Measurements from ENCODE around the gene KLHDC7A. TPM values are rescaled to one million over a fixed set of nuclear protein-coding genes. Genes with fewer than 3 reads are reported as not detected.

KLHDC7A gene
- total RNA-seq, 2 donors from 2014 or later = 4.4 to 7.2 TPM

GRCh38 chr1:18489417-18490143 is 8.8 kb downstream of the KLHDC7A start:
- Mint-ChIP-seq H3K27me3 (ENCODE audit: insufficient read depth) (peaks cover 7% of the 10 kb centered on the region), H3K27ac (no peak overlapping the region), H3K9me3 (peaks cover 43% of the 10 kb centered on the region), H3K36me3 (ENCODE audit: low read depth) (peaks cover 6% of the 10 kb centered on the region), H3K4me1 (peaks cover 12% of the 10 kb centered on the region), H3K4me3 (no peak overlapping the region)
- no peak for TF ChIP-seq CTCF (conservative IDR thresholded peaks at IDR 0.05)
- Histone ChIP-seq H3K36me3 (ENCODE audit: control insufficient read depth, insufficient read depth, low read length) (no peaks in the 10 kb centered on the region), H3K9me3 (ENCODE audit: control insufficient read depth, low read length) (peaks cover 44% of the 10 kb centered on the region), H3K9ac (ENCODE audit: extremely low read depth, low read length, poor library complexity, severe bottlenecking) (no peak overlapping the region), H3K27me3 (ENCODE audit: control insufficient read depth, insufficient read depth, low read length, poor library complexity, severe bottlenecking) (no peaks in the 10 kb centered on the region), H3K4me3 (ENCODE audit: low read length) (peak overlapping the region; percentile 14), H3K27ac (ENCODE audit: low read depth, low read length) (no peak overlapping the region), H3K4me1 (ENCODE audit: control insufficient read depth, insufficient read depth, low read length) (peaks cover 6% of the 10 kb centered on the region)
- WGBS, 2 experiments (ENCODE audit: insufficient coverage in 1 of 2, insufficient read length in 1 of 2) = 98% methylated on average over 2 of the region's 2 CpGs; no CpG with 5 or more reads in 1 of the 2 experiments
- DNase-seq = no peak

GRCh38 chr1:18491168-18491567 is 10.4 kb downstream of the KLHDC7A start:
- Mint-ChIP-seq H3K4me3 (no peak overlapping the region), H3K27ac (no peak overlapping the region), H3K36me3 (ENCODE audit: low read depth) (peaks cover 11% of the 10 kb centered on the region), H3K9me3 (peaks cover 59% of the 10 kb centered on the region), H3K27me3 (ENCODE audit: insufficient read depth) (peaks cover 7% of the 10 kb centered on the region), H3K4me1 (peaks cover 15% of the 10 kb centered on the region)
- Histone ChIP-seq H3K9ac (ENCODE audit: extremely low read depth, low read length, poor library complexity, severe bottlenecking) (no peak overlapping the region), H3K27ac (ENCODE audit: low read depth, low read length) (no peak overlapping the region), H3K4me1 (ENCODE audit: control insufficient read depth, insufficient read depth, low read length) (peaks cover 6% of the 10 kb centered on the region), H3K4me3 (ENCODE audit: low read length) (no peak overlapping the region), H3K36me3 (ENCODE audit: control insufficient read depth, insufficient read depth, low read length) (no peaks in the 10 kb centered on the region), H3K27me3 (ENCODE audit: control insufficient read depth, insufficient read depth, low read length, poor library complexity, severe bottlenecking) (no peaks in the 10 kb centered on the region), H3K9me3 (ENCODE audit: control insufficient read depth, low read length) (peaks cover 60% of the 10 kb centered on the region)
- WGBS, 2 experiments (ENCODE audit: insufficient coverage in 1 of 2, insufficient read length in 1 of 2) = 92 to 97% methylated on average over 2 to 3 of the region's 3 CpGs
- no peak for TF ChIP-seq CTCF (conservative IDR thresholded peaks at IDR 0.05)
- peak; percentile 7 for DNase-seq

- Mint-ChIP-seq H3K27me3 (ENCODE audit: insufficient read depth) (peaks cover 12% of the 10 kb centered on the region), H3K4me3 (no peak overlapping the region), H3K9me3 (peaks cover 90% of the 10 kb centered on the region), H3K4me1 (peaks cover 11% of the 10 kb centered on the region), H3K27ac (no peak overlapping the region), H3K36me3 (ENCODE audit: low read depth) (peaks cover 15% of the 10 kb centered on the region)
- peak overlapping the region; percentile 12 for H3K4me3 ChIP-seq (ENCODE audit: low read length)
- H3K27ac ChIP-seq (ENCODE audit: low read depth, low read length) = no peak overlapping the region
- no peak overlapping the region for H3K9ac ChIP-seq (ENCODE audit: extremely low read depth, low read length, poor library complexity, severe bottlenecking)
- no peaks in the 10 kb centered on the region for H3K27me3 ChIP-seq (ENCODE audit: control insufficient read depth, insufficient read depth, low read length, poor library complexity, severe bottlenecking)
- no peaks in the 10 kb centered on the region for H3K36me3 ChIP-seq (ENCODE audit: control insufficient read depth, insufficient read depth, low read length)
- no peak for TF ChIP-seq CTCF (conservative IDR thresholded peaks at IDR 0.05)
- H3K4me1 ChIP-seq (ENCODE audit: control insufficient read depth, insufficient read depth, low read length) = no peaks in the 10 kb centered on the region
- WGBS, 2 experiments (ENCODE audit: insufficient coverage in 1 of 2, insufficient read length in 1 of 2) = 90 to 97% methylated on average over 3 of the region's 3 CpGs
- peaks cover 74% of the 10 kb centered on the region for H3K9me3 ChIP-seq (ENCODE audit: control insufficient read depth, low read length)
- DNase-seq = no peak
Observed at GRCh38 chr1:18494304-18494703, 13.6 kb downstream of the KLHDC7A start.

All from endodermal cell (in vitro differentiated cells).